Limb (tissue), 2 donors: ENCODE data around the gene WDFY2.
"Not testable (repeated sequence)": the region's sequence is repeated elsewhere in the genome, so short reads cannot be mapped to it uniquely, and the experiment has no call there.

Experiments used
- DNase-seq, 2 donors: peaks; one replicate each; pipeline ENCODE4 v3.0.0-alpha.2; 2016; ENCODE audit errors: extremely low spot score in 2 of 2

Gene WDFY2

DNA sequence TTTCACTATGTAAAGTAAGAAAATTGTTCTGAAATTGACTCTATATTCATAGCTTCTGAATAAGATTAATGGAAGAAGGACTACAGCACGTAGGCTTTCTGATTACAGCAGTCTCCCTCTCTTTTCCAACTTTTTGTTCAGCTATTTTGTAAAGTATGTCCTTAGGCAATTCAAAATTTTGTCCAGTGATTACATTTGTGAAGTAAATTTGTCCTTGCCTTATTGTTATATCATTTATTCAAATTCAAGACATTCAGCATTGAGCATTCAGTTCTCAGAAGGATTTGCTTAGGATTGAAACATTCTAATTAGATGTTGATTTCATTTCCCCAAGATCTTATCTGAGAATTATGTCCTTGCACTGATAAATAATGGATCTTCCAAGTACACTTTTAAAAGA is 76.6 kb downstream of the WDFY2 start:
- DNase-seq, result no peak

DNA sequence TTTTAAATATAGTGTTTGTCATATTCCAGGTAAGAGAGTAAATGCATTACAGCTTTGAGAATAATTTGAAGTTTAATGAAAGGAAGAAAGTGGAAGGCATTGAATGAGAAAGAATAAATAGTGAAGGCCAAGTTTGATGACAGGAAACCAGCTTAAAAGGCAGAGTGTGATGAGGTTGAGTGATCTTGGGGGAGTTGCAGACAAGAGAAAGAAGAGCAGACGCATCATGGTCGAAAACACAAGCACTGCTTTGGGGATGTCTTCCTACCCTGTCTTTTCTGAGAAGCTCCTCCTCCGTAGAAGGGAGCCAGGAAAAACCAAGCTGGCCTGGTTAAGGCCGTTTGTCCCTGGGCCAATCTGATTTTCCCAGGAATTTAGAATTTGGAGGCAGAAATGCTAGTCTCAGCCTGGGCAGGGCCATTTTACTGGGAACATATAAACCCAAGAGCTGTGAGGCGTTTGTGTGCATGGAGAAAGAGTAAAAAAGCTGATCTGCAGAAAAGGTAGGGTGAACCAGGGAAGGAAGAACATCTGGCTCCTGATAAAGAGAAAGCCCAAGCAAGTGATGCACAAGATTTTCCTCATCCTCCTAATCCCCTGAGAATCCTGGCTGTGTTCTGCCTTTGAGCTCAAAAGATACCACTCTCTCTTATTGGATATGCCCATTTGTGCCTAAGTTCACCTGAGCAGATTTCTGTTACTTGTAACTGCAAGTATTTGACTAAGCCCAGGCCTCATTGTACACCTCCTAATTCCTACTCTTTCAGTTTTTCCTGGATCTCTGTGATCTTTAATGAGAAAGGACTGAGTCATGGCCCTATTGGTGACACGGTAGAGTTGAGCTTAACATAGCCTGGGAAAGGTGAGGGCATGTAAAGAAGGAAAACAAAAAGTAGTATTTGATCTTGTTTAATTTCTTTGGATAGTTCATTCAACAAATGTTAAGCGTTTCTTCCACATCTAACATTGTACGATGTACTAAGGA is 80.0 kb downstream of the WDFY2 start:
- no peak for DNase-seq

DNA sequence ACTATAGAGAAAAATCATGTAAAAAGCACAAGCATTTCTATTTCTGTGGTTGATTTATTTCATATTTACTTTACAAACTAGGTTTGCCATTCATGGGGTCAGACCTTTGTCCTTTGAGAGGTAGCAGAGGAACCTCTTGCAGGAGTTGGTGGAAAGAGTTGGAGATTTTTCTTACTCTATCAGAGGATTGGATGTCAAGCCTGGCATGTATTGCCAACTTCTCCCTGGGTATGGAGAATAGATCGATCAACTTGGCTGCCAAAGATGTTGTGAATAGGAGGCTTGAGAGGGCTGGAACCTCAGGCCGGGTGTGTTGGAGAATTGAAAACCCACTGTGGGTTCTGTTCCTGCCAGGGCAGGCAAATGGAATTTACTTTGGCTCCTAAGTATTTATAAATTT is 81.2 kb downstream of the WDFY2 start:
- DNase-seq, result no peak

DNA sequence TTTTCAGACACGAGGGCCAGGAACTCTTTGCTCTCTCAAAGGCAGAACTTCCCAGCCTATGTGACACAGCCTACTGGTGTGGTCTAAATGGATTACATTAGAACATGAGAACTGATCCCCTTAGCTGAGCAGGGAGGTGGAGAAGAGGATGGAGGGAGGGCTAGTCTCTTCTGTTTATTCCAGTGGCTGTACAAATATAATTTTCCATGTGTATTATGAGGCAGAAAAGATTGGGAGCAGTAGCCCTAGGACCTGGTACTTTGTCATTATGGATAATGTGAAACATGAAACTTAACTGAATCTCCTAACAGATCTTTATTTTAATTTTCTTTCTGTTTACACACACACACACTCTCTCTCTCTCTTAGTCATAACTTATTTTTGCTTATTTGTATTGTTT is 82.1 kb downstream of the WDFY2 start:
- DNase-seq, result no peak

DNA sequence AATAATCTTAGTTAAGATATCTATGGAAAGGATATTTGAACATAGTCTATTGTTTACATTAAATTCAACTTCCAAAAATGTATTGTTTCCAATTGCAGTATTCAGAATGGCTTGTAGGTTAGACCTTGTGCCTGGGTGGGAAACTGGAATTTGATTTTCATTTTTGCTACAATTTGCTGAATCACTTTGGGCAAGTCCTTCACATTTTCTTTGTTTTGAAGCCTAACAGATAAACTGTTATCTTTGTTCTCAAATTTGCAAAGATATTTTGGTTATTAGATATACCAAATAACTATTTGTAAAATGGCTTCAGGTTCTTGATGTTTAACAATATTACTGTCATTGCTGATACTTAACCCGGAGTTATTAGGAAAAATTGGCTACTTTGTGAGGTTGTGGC is 82.6 kb downstream of the WDFY2 start:
- no peak for DNase-seq

DNA sequence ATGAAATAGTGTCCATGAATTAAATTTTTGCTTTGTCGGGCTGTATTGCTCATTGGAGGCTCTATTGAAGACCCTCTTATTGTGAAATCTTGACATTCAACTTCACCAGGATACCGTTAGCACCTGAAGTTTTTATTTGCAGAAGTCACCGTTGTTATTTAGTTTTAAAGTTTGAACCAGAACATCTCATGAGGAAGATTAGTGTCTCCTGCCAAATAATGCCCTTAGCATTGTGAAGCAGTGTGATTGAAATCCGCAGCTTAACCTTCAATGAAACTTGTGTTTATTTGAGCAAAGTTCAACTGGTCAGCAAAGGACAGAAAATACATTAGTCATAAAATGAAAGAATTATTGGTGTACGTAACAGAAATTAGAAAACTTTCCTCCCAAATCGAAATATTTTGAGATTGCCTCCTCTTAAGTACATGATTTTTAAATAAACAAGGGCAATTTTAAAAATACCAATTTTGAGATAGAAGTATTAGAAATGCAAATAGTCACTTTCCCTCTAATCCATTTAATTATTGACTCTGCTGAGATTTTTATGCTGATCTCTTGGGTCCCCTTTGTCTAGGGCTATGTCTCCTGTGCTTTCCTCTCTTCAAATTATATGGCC is 84.4 kb downstream of the WDFY2 start:
- no peak for DNase-seq

DNA sequence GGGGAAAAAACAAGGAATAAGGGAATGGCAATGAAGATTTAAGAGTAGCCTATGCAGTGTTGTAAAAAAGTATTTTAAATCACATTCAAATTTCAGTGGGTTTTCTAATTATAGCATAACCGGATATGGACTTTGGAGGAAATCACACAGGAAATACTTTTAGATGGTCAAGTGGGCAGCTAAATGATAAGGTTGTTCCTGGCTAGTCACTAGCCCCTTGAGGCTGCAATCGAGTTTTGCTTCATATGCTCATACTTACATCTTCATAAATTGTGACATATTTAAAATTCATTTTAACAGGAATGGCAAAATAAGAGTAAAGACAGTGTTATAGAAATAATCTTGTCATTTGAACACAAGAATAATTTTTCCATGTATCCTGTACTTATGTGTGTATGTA is 88.9 kb downstream of the WDFY2 start:
- DNase-seq, result no peak

DNA sequence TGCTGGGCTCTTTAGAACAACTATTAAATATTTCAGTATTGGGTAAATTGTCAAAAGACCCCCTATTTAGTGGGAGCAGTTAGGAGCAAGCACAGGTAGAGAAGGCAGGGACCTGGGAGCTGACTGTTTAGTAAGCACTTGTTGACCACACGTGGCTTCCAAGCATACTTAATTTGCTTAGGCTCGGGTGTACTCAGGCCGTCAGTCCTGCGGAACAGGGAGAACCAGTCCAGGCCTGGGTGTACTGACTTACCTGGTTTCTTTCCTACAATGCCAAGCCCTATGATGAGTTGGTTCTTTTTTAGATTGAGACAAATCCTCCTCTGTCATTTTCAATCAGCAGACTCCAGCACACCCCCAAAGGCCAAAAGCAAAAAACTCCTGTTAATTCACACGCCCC is 90.0 kb downstream of the WDFY2 start:
- no peak for DNase-seq

DNA sequence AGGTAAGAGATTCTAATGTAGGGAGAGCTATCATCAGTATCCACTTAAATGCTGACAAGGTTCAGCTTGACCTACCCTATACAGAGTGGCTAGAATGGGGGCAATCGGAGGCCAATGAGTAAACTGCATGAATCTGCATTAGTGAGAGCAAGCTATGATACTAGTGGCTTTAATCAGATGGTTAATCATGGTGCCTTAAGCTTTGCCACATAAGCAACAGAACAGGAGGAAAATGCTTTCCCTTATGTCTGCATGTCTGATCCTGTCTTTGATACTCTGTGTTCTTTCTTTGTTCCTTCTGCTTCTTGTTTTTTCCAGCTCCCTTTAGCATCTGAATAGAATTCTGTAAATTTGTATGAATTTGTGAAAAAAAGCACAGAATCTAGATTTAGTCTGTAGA is 91.1 kb downstream of the WDFY2 start:
- DNase-seq, result no peak

DNA sequence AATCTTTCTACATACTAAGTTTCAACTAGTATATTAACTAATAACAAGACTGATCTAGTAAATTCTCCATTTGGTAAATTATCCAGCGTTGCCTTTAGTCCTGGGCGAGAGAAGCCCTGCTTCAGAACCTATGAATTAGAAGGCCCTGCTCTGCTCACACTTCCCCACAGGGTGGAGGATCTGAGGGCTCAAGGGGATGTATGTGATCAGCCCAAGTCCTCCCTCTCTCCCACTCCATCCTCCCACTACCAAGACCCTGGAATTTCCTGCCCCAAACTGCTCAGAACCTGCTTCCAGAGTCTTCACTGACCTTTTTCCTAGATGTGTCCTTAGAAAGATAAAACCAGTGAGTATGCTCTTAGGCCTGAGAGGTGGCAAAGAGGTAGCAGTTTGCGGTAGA is 91.6 kb downstream of the WDFY2 start:
- DNase-seq, result no peak

DNA sequence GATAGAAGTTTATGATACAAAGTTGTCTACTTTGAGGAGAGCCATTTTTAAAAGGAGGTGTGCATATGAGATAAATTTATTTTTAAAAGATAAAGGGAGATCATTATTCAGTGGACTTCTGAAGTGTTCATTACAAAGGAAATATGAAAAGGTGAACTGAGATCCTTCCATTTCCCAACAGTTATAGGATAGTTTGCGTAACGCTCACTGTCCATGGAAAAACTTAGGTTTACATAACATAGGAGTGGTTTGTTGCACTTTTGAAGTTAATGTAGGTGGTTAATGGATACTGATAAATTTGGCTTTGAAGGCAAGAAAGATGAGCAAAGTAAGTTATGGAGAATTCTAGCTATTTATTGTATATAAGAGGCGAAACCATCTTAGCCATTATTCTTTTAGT is 92.5 kb downstream of the WDFY2 start:
- DNase-seq, result no peak

DNA sequence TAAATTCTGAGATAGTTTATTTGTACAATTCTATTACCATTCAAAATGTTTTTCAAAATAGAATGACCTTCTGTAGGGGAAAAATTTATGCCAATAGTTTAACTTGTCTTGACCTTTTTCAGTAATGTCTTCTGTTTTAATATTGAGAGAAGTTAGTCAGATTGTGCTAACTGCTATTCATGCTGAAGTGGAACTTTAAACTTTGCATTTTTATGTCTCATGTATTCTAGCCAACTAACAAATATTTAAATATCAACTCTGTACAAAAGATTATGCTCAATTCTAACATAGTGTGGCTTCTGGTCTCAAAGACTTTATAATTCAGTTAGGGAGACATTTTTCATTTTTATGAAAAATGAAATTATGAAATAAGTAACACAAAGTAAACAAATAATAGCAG is 94.2 kb downstream of the WDFY2 start:
- DNase-seq, result no peak

DNA sequence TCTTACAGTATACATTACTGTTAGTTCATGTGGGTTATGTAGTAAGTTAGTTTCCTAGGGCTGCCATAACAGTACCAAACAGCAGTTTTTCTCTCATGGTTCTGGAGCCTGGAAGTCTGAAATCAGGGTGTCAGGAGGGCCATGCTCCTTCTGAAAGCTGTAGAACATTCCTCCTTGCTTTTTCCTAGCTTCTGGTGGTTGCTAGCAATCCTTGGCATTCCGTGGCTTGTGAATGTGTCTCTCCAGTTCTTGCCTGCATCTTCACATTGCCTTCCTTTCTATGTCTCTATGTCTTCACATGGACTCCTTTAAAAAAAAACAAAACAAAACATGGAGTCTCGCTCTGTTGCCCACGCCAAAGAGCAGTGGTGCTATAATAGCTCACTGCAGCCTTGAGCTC is 95.4 kb downstream of the WDFY2 start:
- DNase-seq, result no peak

DNA sequence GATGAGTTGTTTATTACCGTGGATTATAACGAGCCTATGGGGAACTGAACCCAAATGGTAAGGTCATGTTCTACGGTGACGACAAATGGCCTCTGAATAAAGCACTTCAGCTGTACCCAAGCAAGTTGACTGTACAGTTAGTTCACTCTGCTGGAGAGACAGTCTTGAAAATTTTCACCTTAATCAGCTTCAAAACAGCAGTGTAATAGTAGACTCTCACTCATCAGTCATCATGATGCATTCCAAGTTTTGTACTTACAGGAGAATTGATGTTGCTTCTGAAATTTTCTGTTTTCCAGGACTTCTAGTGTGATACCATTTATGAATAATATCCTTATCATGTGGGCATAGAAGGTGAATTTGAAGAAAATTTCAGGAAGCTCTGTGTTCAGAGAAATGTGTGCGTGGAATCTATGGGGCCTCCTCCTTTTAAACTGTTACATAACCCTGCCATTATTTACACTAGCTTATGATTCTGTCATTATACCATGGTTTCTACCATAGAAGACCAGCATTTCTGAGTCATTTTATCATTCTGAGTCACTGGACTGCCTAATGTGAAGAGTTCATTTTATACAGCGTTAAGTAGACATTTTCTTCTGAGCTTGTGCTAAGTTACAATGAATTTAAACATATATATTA is 96.9 kb downstream of the WDFY2 start:
- no peak for DNase-seq

DNA sequence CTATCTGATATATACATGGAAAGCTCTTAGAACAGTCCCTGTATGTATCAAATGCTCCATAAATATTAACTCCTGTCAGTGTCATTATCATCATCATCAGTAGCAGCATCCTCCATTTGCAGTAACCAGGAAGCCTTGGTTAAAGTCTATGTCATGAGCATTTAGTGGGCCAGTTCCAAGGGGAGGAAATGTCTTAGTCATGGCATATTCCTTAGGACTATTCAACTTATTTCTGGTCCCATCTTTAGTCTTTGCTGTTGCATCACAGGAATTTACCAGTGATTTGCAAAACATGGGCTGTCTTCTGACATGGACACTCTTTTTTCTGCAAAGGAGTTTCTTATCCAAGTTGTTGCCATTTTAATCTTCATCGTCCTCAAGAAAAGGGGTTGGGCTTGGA is 98.4 kb downstream of the WDFY2 start:
- no peak for DNase-seq

DNA sequence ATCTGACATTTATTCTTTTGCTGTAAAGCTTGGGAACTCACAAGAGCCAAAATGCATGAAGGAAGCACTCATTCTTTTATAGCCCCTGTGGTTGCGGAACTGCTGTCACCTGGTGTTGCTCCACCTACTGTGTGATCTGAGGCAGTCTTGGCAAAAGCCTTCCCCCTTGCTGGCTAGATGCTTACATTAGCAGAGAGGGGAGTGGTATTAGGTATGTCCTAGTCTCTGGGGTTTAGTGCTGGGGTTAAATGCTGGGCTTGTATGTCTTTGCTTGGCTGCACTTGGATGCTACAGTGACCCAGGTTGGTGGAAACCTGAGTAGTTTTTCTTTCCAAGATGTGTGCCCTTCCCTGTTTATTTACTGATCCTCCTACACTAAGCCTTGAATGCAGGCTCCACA is 99.3 kb downstream of the WDFY2 start:
- DNase-seq, result no peak

DNA sequence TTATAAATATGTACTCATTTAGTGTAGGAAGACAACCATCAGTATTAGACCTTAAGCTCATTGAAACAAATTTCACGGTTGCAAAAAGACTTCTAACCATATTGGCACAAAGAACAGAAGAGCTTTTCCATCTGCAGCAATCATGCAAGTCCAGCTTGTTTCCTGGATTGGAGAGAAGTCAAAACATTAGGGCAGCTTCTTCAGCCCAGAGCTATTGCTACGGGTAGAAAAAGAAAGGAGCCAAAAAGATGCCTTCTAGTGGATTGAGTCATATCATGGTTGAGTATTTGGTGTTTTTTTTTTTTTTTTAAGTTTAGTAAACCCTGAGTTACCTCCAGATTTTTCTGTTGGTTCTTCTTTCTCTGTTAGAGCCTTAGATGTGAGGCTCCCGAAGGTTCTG is 99.8 kb downstream of the WDFY2 start:
- DNase-seq, result no peak

DNA sequence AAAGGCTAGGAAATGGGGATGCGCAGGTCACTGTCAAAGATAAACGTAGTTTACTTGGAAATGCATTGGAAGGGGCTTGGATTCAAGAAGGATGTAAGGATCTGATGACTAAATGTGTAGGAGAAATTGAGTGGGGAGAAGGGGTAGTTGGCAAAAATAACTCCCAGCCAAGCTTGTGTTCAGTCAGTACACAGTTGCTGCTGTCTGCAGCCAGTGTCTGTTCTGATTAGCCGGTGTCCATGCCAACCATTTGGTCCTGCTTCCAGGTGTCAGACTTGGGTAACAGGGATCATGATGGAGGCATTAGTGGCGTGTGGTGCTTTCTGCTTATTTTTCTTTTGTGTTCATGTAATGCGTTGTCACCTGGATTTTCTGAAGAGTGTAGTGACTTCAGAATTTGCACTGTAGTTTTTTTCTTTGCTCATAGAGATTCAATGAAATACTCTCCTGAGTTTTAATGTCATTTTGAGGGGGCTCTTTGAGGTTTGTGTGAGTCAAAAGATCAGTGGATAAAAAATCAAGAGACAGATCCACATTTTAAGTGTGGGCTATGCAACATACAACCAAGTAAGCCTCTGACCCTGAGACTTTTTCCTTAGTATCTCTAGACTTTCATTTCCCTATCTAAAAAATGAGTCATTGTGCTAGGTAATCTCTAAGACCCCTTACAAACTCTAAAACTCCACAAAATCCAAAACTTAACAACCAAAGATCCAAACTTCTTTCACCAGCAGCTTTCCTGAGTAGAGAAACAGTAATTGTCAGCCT is 103.9 kb downstream of the WDFY2 start:
- no peak for DNase-seq

DNA sequence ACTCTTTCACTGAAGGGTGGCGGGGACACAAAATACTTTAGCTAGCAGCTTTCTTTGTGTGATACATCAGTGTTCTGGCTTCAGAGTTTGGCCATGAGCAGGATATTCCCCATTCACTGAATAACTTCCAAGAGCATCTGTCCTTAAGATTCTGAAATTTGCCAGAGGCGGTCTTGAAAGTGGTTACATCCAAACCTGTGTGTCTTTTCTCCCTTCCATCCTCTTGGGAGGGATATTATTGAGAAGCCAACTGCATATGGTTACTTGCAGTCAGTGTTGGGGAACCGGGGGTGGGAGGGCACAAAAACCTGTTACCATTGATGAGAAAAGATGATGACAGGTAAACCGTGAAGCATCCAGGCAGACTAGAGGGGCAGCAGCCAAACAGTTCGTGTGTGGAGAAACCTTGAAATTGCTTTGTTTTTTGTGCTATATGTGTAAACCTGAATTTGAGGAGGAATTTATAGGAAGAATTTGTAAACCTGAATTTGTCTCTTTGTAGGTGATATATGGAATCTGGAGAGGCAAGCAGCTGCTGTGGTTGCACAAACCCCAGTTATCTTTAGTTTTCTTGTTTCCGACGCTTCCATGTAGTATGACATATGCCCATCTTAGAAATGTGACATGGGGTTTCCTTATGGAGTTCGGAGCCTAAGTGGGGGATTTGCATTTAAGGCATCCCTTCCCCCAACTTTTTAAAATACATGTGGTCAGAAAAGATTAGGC is 104.8 kb downstream of the WDFY2 start:
- DNase-seq, result no peak

DNA sequence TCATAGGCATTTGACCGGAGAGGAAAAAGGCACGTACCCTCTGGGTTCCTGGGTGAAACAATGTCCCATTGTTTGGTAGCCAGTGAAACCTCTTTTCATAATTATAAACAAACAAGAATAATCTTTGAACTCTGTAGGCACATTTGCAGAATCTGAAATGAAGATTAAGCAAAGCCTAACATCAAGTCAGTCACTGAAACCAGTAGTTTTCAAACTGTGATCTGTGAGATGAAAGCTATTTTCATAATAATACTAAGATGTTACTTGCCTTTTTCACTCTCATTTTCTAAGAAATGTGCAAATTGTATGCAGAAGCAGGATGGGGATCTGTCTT is 105.4 kb downstream of the WDFY2 start:
- no peak for DNase-seq

DNA sequence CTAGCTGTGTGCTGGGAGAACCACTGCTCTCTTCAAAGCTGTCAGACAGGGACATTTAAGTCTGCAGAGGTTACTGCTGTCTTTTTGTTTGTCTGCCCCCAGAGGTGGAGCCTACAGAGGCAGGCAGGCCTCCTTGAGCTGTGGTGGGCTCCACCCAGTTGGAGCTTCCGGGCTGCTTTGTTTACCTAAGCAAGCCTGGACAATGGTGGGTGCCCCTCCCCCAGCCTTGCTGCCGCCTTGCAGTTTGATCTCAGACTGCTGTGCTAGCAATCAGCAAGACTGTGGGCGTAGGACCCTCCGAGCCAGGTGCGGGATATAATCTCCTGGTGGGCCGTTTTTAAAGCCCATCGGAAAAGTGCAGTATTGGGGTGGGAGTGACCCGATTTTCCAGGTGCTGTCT is 111.4 kb downstream of the WDFY2 start:
- not testable (repeated sequence) for DNase-seq
